Lower lobe of right lung (tissue), 2 donors: Measurements from ENCODE around the gene USP53. TPM values are rescaled to one million over a fixed set of nuclear protein-coding genes. Genes with fewer than 3 reads are reported as not detected.
A peak's percentile ranks its signal among the peaks of the same experiment; 100 is the strongest.

ENCODE experiments used
- ATAC-seq, 2 donors: fragments of 200-7000 bp; cut with Tn5 transposase; one replicate each; pipeline ENCODE4 v1.9.1; 2020 to 2022; ENCODE audit warnings: mild to moderate bottlenecking in 2 of 2, moderate library complexity in 2 of 2
- DNase-seq: peaks from one replicate; pipeline ENCODE4 v3.0.0-alpha.2; 2020
- H3K27ac ChIP-seq: fragments of 200-600 bp; one replicate; pipeline ENCODE4 v1.8.0; 2022
- H3K27me3 ChIP-seq: fragments of 200-600 bp; one replicate; pipeline ENCODE4 v1.8.0; 2022; ENCODE audit warnings: low read depth
- H3K36me3 ChIP-seq: fragments of 200-600 bp; one replicate; pipeline ENCODE4 v1.8.0; 2022; ENCODE audit warnings: mild to moderate bottlenecking
- H3K4me1 ChIP-seq: fragments of 200-600 bp; one replicate; pipeline ENCODE4 v1.8.0; 2022
- H3K4me3 ChIP-seq: fragments of 200-600 bp; one replicate; pipeline ENCODE4 v1.8.0; 2022; ENCODE audit warnings: mild to moderate bottlenecking
- H3K9me3 ChIP-seq: fragments of 200-600 bp; one replicate; pipeline ENCODE4 v1.8.0; 2022
- CTCF ChIP-seq: fragments of 200-600 bp; IDR thresholded peaks from one replicate; pipeline ENCODE4 v1.8.0; 2022; ENCODE audit warnings: antibody characterized with exemption, mild to moderate bottlenecking
- intact Hi-C: fragments of 100-400 bp; cut with DNase I; formaldehyde crosslinking; loops from one replicate; pipeline ENCODE4 v1.11.0; 2022
- total RNA-seq: library from RNA; stranded (reverse); fragmentation: NEBNext Ultra II Directional; extraction: Animal tissue kit (Norgen Biotek cat#: 25700); gene quantifications from one replicate; pipeline ENCODE4 v1.2.1, GENCODE V29; 2021
- donor health status: DM: no; HTN: yes; CAD: no; lungs with severe emphysema.

Gene USP53
- total RNA-seq, 1 donor from 2014 or later: 45.8 TPM

DNA sequence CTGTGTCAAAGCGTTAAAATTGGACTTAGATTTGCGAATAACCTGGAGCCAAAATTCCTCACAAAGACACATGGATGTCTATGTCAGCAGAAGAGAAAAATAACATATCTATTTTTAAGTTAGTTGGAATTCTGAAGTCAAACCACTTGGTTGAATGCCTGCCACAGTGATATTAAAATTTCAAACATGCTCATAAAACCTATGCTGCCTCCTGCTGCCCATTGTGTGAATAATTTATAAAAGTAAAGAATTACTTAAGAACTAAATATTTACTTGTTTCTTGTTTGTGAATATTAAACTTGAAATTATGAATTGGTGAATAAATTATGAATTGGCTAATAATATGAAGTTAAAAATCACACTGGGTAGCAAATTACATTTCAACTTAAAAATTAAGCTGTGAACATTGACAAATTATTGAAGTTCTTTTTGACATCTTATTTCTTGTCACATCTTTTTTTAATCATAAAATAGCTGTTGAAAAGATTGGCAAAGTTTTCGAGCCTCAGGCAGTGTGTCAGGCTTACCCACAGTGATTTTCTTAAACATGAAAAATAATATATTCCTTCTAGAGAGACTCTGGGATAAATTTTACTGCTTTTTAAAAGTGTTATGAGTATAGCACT lies 74.0 kb downstream of the USP53 start:
- TF ChIP-seq CTCF: peak; percentile 64
- Histone ChIP-seq H3K27ac (no peak overlapping the region), H3K36me3 (peaks cover 22% of the 10 kb centered on the region), H3K4me1 (peaks cover 23% of the 10 kb centered on the region), H3K4me3 (no peak overlapping the region), H3K9me3 (no peaks in the 10 kb centered on the region), H3K27me3 (no peaks in the 10 kb centered on the region)
- ATAC-seq (peak in 1 of 2 donors; percentile 61), DNase-seq (no peak)
- intact Hi-C loops: loop anchor here (5.0 kb wide), 2 partner anchors 244 to 309 kb away; no protein-coding TSS in a partner anchor

GRCh38 chr4:119289313-119289712 lies 76.8 kb downstream of the USP53 start:
- Histone ChIP-seq H3K27ac (no peak overlapping the region), H3K4me1 (peaks cover 21% of the 10 kb centered on the region), H3K27me3 (no peaks in the 10 kb centered on the region), H3K9me3 (no peaks in the 10 kb centered on the region), H3K36me3 (peaks cover 41% of the 10 kb centered on the region), H3K4me3 (no peak overlapping the region)
- DNase-seq: no peak
- TF ChIP-seq CTCF: no peak
- intact Hi-C loops: loop anchor here (5.0 kb wide), 2 partner anchors 247 to 312 kb away; no protein-coding TSS in a partner anchor
- ATAC-seq: no peak

DNA sequence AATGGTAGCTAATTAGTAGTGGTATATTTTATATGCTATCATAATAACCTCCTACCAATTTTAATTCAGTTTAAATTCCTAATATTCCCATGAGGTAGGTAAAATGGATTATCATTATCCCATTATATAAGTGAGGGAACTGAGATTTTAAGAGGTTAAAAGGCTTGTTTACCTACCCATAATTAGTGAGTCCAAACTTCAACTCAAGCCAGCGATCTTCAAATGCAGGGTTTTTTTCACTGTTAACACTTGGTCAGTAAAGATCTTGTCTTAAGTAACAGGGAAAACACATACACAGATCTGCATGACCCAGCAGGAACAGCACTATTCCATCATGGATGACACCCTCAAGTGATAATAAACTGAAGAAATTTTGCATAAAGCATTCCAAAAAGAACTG lies 78.1 kb downstream of the USP53 start:
- Histone ChIP-seq H3K27ac (no peak overlapping the region), H3K9me3 (no peaks in the 10 kb centered on the region), H3K4me1 (peaks cover 8% of the 10 kb centered on the region), H3K4me3 (no peak overlapping the region), H3K27me3 (no peaks in the 10 kb centered on the region), H3K36me3 (peaks cover 41% of the 10 kb centered on the region)
- DNase-seq: no peak
- ATAC-seq: no peak
- TF ChIP-seq CTCF: no peak
- intact Hi-C loops: no loop called here

GRCh38 chr4:119296356-119296755 lies 83.8 kb downstream of the USP53 start:
- ATAC-seq (no peak), DNase-seq (no peak)
- H3K27ac ChIP-seq: no peak overlapping the region
- intact Hi-C loops: no loop called here
- peaks cover 20% of the 10 kb centered on the region for H3K4me1 ChIP-seq
- no peaks in the 10 kb centered on the region for H3K9me3 ChIP-seq
- TF ChIP-seq CTCF: no peak
- no peaks in the 10 kb centered on the region for H3K27me3 ChIP-seq
- H3K36me3 ChIP-seq: peaks cover 44% of the 10 kb centered on the region
- no peak overlapping the region for H3K4me3 ChIP-seq

DNA sequence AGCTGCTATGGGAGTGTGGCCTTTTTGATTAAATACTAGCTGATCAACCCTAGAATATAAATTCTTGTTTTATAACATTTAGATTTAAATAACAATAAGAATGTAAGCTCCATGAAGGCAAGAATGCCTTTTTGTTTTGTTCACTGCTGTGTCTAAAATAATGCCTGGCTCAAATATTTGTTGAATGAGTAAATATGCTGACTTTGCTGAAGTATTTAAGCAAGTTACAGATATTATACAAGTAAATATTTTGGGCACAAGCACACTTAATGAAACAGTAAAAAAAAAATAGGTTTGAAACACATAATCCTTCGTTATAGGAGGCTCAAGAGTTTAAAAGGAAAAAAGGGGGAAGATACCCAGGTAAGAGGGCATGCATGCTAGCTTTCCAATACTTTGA lies 85.3 kb downstream of the USP53 start:
- ATAC-seq: no peak
- Histone ChIP-seq H3K27me3 (no peaks in the 10 kb centered on the region), H3K4me3 (peak overlapping the region; percentile 86), H3K4me1 (peaks cover 20% of the 10 kb centered on the region), H3K27ac (no peak overlapping the region), H3K36me3 (peaks cover 32% of the 10 kb centered on the region), H3K9me3 (no peaks in the 10 kb centered on the region)
- TF ChIP-seq CTCF: no peak
- intact Hi-C loops: no loop called here
- DNase-seq: no peak
